IMR-90 (cell line): ENCODE measurements around the gene TTC28. TPM values are rescaled to one million over a fixed set of nuclear protein-coding genes. Genes with fewer than 3 reads are reported as not detected.

Experiments used
- ATAC-seq: fragments of 200-7000 bp; cut with Tn5 transposase; 2 replicates; pipeline ENCODE4 v1.9.1; 2020; ENCODE audit warnings: low read depth, mild to moderate bottlenecking, moderate library complexity
- BruUV-seq: library from RNA; stranded (reverse); fragments of 400-500 nt; replicated peaks from 2 replicates; lab custom pipeline; 2021; lab: Mats Ljungman, UMichigan
- CTCF ChIA-PET: fragments of 300-600 bp; formaldehyde crosslinking; extraction: SDS; loops from one replicate; lab custom pipeline; 2021; ENCODE audit warnings: antibody characterized with exemption; lab: Yijun Ruan, JAX
- POLR2A ChIA-PET: fragments of 300-600 bp; sonication (Branson Sonifier 250); formaldehyde crosslinking; loops from one replicate; lab custom pipeline; 2022; ENCODE audit warnings: antibody characterized with exemption; ENCODE audit not compliant: unreplicated experiment; lab: Charles Lee
- DNase-seq: peaks from one replicate; pipeline ENCODE4 v3.0.0; 2013
- H2AFZ ChIP-seq: replicated peaks from 2 replicates; pipeline ENCODE3; 2013; ENCODE audit warnings: low read length, mild to moderate bottlenecking; ENCODE audit not compliant: poor library complexity
- H2AK5ac ChIP-seq: 2 replicates; pipeline ENCODE4 v1.6.1; 2013; ENCODE audit warnings: low read depth, low read length, inconsistent platforms
- H2AK9ac ChIP-seq: replicated peaks from 2 replicates; pipeline ENCODE3; 2013; ENCODE audit warnings: mild to moderate bottlenecking, low read depth, low read length, moderate library complexity; ENCODE audit not compliant: poor library complexity
- H2BK120ac ChIP-seq: 2 replicates; pipeline ENCODE4 v1.6.1; 2013; ENCODE audit warnings: low read depth, low read length, inconsistent platforms
- H2BK15ac ChIP-seq: 3 replicates; pipeline ENCODE4 v1.6.1; 2013; ENCODE audit warnings: low read depth, low read length, inconsistent platforms
- H2BK20ac ChIP-seq: 2 replicates; pipeline ENCODE4 v1.6.1; 2013; ENCODE audit warnings: low read depth, mild to moderate bottlenecking, inconsistent platforms, low read length, moderate library complexity
- H2BK5ac ChIP-seq: 2 replicates; pipeline ENCODE4 v1.6.1; 2013; ENCODE audit warnings: mild to moderate bottlenecking, low read depth, low read length, inconsistent platforms; ENCODE audit not compliant: poor library complexity, severe bottlenecking
- H3K14ac ChIP-seq: replicated peaks from 2 replicates; pipeline ENCODE4 v1.6.1; 2013; ENCODE audit warnings: low read depth, low read length, inconsistent platforms
- H3K18ac ChIP-seq: 2 replicates; pipeline ENCODE4 v1.6.1; 2013; ENCODE audit warnings: low read depth, low read length, control low read depth
- H3K23ac ChIP-seq: 2 replicates; pipeline ENCODE4 v1.6.1; 2013; ENCODE audit warnings: low read depth, low read length, inconsistent platforms
- H3K27ac ChIP-seq: 2 replicates; pipeline ENCODE4 v1.5.1; 2013; ENCODE audit warnings: mild to moderate bottlenecking, control low read depth, low read length; ENCODE audit not compliant: insufficient read depth
- H3K27me3 ChIP-seq: 2 replicates; pipeline ENCODE4 v1.6.1; 2013; ENCODE audit warnings: low read length; ENCODE audit not compliant: control insufficient read depth, insufficient read depth
- H3K36me3 ChIP-seq: 2 replicates; pipeline ENCODE4 v1.6.1; 2013; ENCODE audit warnings: low read length, mixed read lengths; ENCODE audit not compliant: control insufficient read depth, insufficient read depth
- H3K4ac ChIP-seq: 2 replicates; pipeline ENCODE4 v1.6.1; 2013; ENCODE audit warnings: low read depth, low read length, inconsistent platforms
- H3K4me1 ChIP-seq: 2 replicates; pipeline ENCODE4 v1.6.1; 2013; ENCODE audit warnings: low read length, mixed read lengths; ENCODE audit not compliant: control insufficient read depth, insufficient read depth
- H3K4me2 ChIP-seq: 2 replicates; pipeline ENCODE4 v1.6.1; 2013; ENCODE audit warnings: low read depth, mild to moderate bottlenecking, control low read depth, low read length, moderate library complexity
- H3K4me3 ChIP-seq: 2 replicates; pipeline ENCODE4 v1.5.1; 2013; ENCODE audit warnings: low read depth, mild to moderate bottlenecking, control low read depth, low read length, moderate library complexity; ENCODE audit not compliant: insufficient read depth
- H3K56ac ChIP-seq: 2 replicates; pipeline ENCODE4 v1.6.1; 2013; ENCODE audit warnings: low read length, inconsistent platforms; ENCODE audit not compliant: insufficient read depth; ENCODE audit errors: extremely low read depth
- H3K79me1 ChIP-seq, 2 experiments: 2 replicates each; pipeline ENCODE4 v1.6.1; 2013; ENCODE audit warnings: low read length in 2 of 2, inconsistent platforms in 1 of 2, low read depth in 1 of 2
- H3K9ac ChIP-seq: 2 replicates; pipeline ENCODE4 v1.6.1; 2013; ENCODE audit warnings: low read depth, low read length, control low read depth
- H3K9me1 ChIP-seq: 2 replicates; pipeline ENCODE4 v1.6.1; 2013; ENCODE audit warnings: low read length, inconsistent platforms; ENCODE audit not compliant: insufficient read depth
- H3K9me3 ChIP-seq: 2 replicates; pipeline ENCODE4 v1.6.1; 2013; ENCODE audit warnings: low read length; ENCODE audit not compliant: control insufficient read depth, insufficient read depth
- H4K20me1 ChIP-seq: 2 replicates; pipeline ENCODE4 v1.6.1; 2013; ENCODE audit warnings: low read length, inconsistent platforms; ENCODE audit not compliant: insufficient read depth
- H4K5ac ChIP-seq: 2 replicates; pipeline ENCODE4 v1.6.1; 2013; ENCODE audit warnings: mild to moderate bottlenecking, low read depth, low read length, control low read depth
- H4K8ac ChIP-seq, 2 experiments: 2 replicates each; pipeline ENCODE4 v1.6.1; 2013; ENCODE audit warnings: low read depth in 2 of 2, low read length in 2 of 2, control low read depth in 1 of 2, inconsistent platforms in 1 of 2
- H4K91ac ChIP-seq: 2 replicates; pipeline ENCODE4 v1.6.1; 2013; ENCODE audit warnings: low read depth, low read length, inconsistent platforms; ENCODE audit not compliant: insufficient read depth
- BHLHE40 ChIP-seq: fragments of 150-350 bp; IDR thresholded peaks from 2 replicates; pipeline ENCODE4 v1.6.1; 2016; ENCODE audit warnings: mild to moderate bottlenecking, low read depth, low read length
- CEBPB ChIP-seq: IDR thresholded peaks from 2 replicates; pipeline ENCODE4 v1.6.1; 2012; ENCODE audit warnings: low read depth, low read length, improper control_type of control experiment
- ELK1 ChIP-seq: fragments of 150-350 bp; IDR thresholded peaks from 2 replicates; pipeline ENCODE4 v1.6.1; 2016; ENCODE audit warnings: low read depth, mild to moderate bottlenecking, low read length, moderate library complexity, borderline replicate concordance
- FOS ChIP-seq: fragments of 150-350 bp; IDR thresholded peaks from 2 replicates; pipeline ENCODE4 v1.6.1; 2016; ENCODE audit warnings: low read depth, low read length
- MAFK ChIP-seq: IDR thresholded peaks from 2 replicates; pipeline ENCODE4 v1.6.1; 2012; ENCODE audit warnings: low read depth, low read length, improper control_type of control experiment
- RAD21 ChIP-seq: IDR thresholded peaks from 2 replicates; pipeline ENCODE4 v1.6.1; 2012; ENCODE audit warnings: low read length, improper control_type of control experiment
- RFX5 ChIP-seq: IDR thresholded peaks from 2 replicates; pipeline ENCODE4 v1.8.0; 2012; ENCODE audit warnings: low read depth, mild to moderate bottlenecking, low read length, moderate library complexity
- SMC3 ChIP-seq: fragments of 150-350 bp; IDR thresholded peaks from 2 replicates; pipeline ENCODE4 v1.6.1; 2016; ENCODE audit warnings: low read depth, mild to moderate bottlenecking, antibody characterized with exemption, low read length, moderate library complexity
- WGBS, 2 experiments: methylation state at CpG; one replicate each; pipeline versions ENCODE4 v1.1.5 to v1.1.7; 2013; ENCODE audit warnings: missing lambda C conversion rate in 2 of 2; ENCODE audit not compliant: insufficient read length in 1 of 2; ENCODE audit errors: extremely low coverage in 2 of 2; 5-methylcytosine and 5-hydroxymethylcytosine counted together
- dilution Hi-C: fragments of 300-500 bp; cut with HindIII; formaldehyde crosslinking; loops from one replicate; pipeline ENCODE4 v1.14.3; 2018; ENCODE audit warnings: low sequenced_read_pairs; ENCODE audit not compliant: unreplicated experiment
- in situ Hi-C: fragments of 300-500 bp; cut with MboI; formaldehyde crosslinking; loops from 3 replicates; pipeline ENCODE4 v1.14.3; 2019; ENCODE audit warnings: low sequenced_read_pairs, inconsistent platforms, mixed read lengths
- intact Hi-C: fragments of 100-400 bp; cut with micrococcal nuclease; formaldehyde crosslinking; loops from 2 replicates; pipeline ENCODE4 v1.10.0; 2022
- polyA plus RNA-seq, 3 experiments: library from polyadenylated mRNA; depleted of rRNA; stranded (reverse); fragments of >200 nt; gene quantifications; 2 replicates each; pipeline ENCODE4 v1.2.3, GENCODE V29; 2012; ENCODE audit warnings: low replicate concordance in 1 of 3
- total RNA-seq: library from RNA; depleted of rRNA; stranded (reverse); fragments of >200 nt; gene quantifications from 2 replicates; pipeline ENCODE4 v1.2.3, GENCODE V29; 2012
- TF ChIP-seq, protein P1 (sequence below): fragments of 150-350 bp; IDR thresholded peaks from 2 replicates; pipeline ENCODE4 v1.6.1; 2017; ENCODE audit warnings: mild to moderate bottlenecking, antibody characterized with exemption, low read length, low read depth

The TTC28 gene
- total and polyA plus RNA-seq, 2 of the 4 experiments (the other 2 are of a cell fraction) = 5.6 to 13.3 TPM

GRCh38 chr22:28706845-28707244, 27.2 kb upstream of the TTC28 start:
- Histone ChIP-seq H2BK120ac (no peak overlapping the region; the same call in 1 of the 2 replicates), H3K14ac (no peak overlapping the region), H2AFZ (no peak overlapping the region), H3K36me3 (no peaks in the 10 kb centered on the region), H3K4me1 (peaks cover 6% of the 10 kb centered on the region), H3K9me1 (no peaks in the 10 kb centered on the region; the same call in 1 of the 2 replicates), H2AK5ac (no peak overlapping the region), H3K27me3 (no peaks in the 10 kb centered on the region), H2BK20ac (no peak overlapping the region), H4K91ac (no peak overlapping the region), H3K79me1 (no peaks in the 10 kb centered on the region), H3K27ac (no peak overlapping the region), H2BK5ac (no peak overlapping the region), H3K23ac (no peak overlapping the region), H3K9ac (no peak overlapping the region), H2BK15ac (no peak overlapping the region), H3K4me3 (no peak overlapping the region), H4K8ac (no peak overlapping the region), H2AK9ac (no peak overlapping the region), H3K18ac (no peak overlapping the region), H3K9me3 (no peaks in the 10 kb centered on the region), H3K4ac (no peak overlapping the region), H4K5ac (no peak overlapping the region), H3K4me2 (no peak overlapping the region), H3K56ac (no peak overlapping the region), H4K20me1 (0 out of 2 replicates have a peak, but pooled peaks cover 3% of the 10 kb centered on the region)
- dilution Hi-C loops = no loop called here
- WGBS, 2 experiments = no CpG with 5 or more reads among the region's 6 CpGs
- ATAC-seq = no peak
- BruUV-seq = no TSS peak
- ChIA-PET POLR2A (no interaction called here), CTCF (no interaction called here)
- intact Hi-C loops = no loop called here
- DNase-seq = no peak
- in situ Hi-C loops = no loop called here
- TF ChIP-seq RFX5 (no peak), BHLHE40 (no peak), RAD21 (no peak), ELK1 (no peak), CEBPB (no peak), SMC3 (no peak), FOS (no peak), MAFK (no peak)
- TF ChIP-seq, protein P1, sequence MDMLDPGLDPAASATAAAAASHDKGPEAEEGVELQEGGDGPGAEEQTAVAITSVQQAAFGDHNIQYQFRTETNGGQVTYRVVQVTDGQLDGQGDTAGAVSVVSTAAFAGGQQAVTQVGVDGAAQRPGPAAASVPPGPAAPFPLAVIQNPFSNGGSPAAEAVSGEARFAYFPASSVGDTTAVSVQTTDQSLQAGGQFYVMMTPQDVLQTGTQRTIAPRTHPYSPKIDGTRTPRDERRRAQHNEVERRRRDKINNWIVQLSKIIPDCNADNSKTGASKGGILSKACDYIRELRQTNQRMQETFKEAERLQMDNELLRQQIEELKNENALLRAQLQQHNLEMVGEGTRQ = no peak
